Sigmoid colon (tissue), 4 donors: Measurements from ENCODE around the gene RAG2.

Source experiments
- CTCF ChIP-seq, 4 experiments: fragments of 450-650 bp in 3 of 4; fragments of 200-600 bp in 1 of 4; IDR thresholded peaks; one replicate each; pipeline ENCODE4 v1.5.1; 2016 to 2019; ENCODE audit warnings: antibody characterized with exemption in 4 of 4, mild to moderate bottlenecking in 3 of 4, moderate library complexity in 2 of 4
- EP300 ChIP-seq, 4 donors: sonication (generic); formaldehyde crosslinking; IDR thresholded peaks; one replicate each; pipeline ENCODE4 v1.6.1; 2017; ENCODE audit warnings: antibody characterized with exemption in 4 of 4
- POLR2AphosphoS5 ChIP-seq, 4 donors: sonication (generic); formaldehyde crosslinking; IDR thresholded peaks; one replicate each; pipeline ENCODE4 v1.6.1; 2017; ENCODE audit warnings: antibody characterized with exemption in 4 of 4

- TF ChIP-seq POLR2AphosphoS5 (IDR thresholded peaks at IDR 0.05) (no peak), CTCF (IDR thresholded peaks at IDR 0.05) (no peak), EP300 (IDR thresholded peaks at IDR 0.05) (no peak)
Measured at GRCh38 chr11:36598051-36598450, at the start of gene RAG2.
